ENCODE results near the gene FAM117B.
"Not testable (repeated sequence)": the region's sequence is repeated elsewhere in the genome, so short reads cannot be mapped to it uniquely, and the experiment has no call there.

The FAM117B gene

DNA sequence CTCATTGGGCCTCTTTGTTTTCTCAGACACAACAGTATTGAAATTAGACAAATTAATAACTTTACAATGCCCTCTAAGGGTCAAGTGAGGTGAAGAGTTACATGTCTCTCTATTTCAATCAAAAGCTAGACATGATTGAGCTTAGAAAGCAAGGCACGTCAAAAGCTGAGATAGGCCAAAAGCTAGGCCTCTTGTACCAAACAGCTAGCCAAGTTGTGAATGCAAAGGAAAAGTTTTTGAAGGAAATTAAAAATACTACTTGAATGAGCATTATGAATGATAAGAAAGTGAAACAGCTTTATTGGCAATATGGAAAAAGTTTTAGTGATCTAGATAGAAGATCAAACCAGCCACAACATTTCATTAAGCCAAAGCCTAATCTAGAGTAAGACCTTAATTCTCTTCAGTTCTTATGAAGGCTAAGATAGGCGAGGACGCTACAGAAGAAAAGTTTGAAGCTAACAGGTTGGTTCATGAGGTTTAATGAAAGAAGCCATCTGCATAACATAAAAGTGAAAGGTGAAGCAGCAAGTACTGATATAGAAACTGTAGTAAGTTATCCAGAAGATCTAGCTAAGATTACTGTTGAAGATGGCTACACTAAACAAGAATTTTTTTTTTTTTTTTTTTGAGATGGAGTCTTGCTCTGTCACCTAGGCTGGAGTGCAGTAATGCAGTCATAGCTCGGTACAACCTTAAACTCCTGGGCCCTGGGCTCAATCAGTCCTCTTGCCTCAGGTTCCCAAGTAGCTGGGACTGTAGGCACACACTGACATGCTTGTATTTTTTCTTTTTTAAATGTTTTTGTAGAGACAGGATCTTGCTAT is 65.5 kb downstream of the FAM117B start:
- DNase-seq (ENCODE audit: low read depth in 2 of 2), result no peak

- no peak for DNase-seq (ENCODE audit: low read depth in 2 of 2)
Observed at GRCh38 chr2:202703091-202703490, 68.3 kb downstream of the FAM117B start.

DNA sequence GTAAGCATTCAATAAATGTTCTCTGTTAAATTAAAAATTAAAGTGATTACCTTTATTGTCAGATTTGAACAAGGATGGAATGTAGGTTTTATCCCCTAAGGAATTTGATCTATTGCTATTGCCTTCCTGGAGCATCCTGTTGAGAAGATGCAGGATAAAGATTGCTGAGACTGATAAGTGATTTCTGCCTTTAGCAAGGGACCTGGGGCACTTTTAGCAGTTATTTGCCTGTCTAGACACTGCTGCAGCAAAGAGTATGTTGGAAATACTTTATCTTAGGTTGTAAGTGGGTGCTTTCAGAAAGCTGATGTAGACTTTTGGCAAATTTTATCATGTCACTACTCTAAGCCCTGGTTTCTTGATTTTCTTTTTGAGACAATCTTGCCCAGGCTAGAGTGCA is 69.5 kb downstream of the FAM117B start:
- DNase-seq (ENCODE audit: low read depth in 2 of 2), result no peak

GRCh38 chr2:202705446-202706020 is 70.8 kb downstream of the FAM117B start:
- no peak for DNase-seq (ENCODE audit: low read depth in 2 of 2)

DNA sequence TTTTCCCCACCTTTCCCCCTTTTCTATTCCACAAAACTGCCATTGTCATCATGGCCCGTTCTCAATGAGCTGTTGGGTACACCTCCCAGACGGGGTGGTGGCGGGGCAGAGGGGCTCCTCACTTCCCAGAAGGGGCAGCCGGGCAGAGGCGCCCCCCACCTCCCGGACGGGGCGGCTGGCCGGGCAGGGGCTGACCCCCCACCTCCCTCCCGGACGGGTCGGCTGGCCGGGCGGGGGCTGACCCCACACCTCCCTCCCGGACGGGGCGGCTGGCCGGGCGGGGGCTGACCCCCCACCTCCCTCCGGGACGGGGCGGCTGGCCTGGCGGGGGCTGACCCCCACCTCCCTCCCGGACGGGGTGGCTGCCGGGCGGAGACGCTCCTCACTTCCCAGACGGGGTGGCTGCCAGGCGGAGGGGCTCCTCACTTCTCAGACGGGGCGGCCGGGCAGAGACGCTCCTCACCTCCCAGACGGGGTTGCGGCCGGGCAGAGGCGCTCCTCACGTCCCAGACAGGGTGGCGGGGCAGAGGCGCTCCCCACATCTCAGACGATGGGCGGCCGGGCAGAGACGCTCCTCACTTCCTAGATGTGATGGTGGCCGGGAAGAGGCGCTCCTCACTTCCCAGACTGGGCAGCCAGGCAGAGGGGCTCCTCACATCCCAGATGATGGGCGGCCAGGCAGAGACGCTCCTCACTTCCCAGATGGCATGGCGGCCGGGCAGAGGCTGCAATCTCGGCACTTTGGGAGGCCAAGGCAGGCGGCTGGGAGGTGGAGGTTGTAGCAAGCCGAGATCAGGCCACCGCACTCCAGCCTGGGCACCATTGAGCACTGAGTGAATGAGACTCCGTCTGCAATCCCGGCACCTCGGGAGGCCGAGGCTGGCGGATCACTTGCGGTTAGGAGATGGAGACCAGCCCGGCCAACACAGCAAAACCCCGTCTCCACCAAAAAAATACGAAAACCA is 80.5 kb downstream of the FAM117B start:
- DNase-seq (ENCODE audit: low read depth in 2 of 2), result not testable (repeated sequence)

- no peak for DNase-seq (ENCODE audit: low read depth in 2 of 2)
Observed at GRCh38 chr2:202716114-202716718, 81.4 kb downstream of the FAM117B start.

DNA sequence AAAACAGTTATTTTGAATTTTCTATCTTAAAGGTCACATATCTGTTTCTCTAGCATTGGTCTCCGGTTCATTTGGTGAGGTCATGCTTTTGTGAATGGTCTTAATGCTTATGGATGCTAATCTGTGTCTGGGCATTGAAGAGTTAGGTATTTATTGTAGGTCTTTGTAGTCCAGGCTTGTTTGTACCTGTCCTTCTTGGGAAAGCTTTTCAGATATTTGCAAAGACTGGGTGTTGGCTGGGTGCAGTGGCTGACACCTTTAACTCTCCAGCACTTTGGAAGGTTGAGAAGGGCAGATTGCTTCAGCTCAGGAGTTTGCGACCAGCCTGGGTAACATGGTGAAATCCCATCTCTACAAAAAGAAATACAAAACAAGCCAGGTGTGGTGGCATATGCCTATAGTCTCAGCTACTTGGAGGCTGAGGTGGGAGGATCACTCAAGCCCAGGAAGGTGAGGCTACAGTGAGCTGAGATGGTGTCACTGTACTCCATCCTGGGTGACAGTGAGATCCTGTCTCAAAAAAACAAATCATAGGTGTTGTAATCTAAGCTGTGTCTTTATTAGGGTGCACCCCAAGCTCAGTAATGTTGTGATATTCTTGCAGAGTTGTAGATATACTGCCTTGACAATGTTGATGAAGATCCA is 82.3 kb downstream of the FAM117B start:
- no peak for DNase-seq (ENCODE audit: low read depth in 2 of 2)

DNA sequence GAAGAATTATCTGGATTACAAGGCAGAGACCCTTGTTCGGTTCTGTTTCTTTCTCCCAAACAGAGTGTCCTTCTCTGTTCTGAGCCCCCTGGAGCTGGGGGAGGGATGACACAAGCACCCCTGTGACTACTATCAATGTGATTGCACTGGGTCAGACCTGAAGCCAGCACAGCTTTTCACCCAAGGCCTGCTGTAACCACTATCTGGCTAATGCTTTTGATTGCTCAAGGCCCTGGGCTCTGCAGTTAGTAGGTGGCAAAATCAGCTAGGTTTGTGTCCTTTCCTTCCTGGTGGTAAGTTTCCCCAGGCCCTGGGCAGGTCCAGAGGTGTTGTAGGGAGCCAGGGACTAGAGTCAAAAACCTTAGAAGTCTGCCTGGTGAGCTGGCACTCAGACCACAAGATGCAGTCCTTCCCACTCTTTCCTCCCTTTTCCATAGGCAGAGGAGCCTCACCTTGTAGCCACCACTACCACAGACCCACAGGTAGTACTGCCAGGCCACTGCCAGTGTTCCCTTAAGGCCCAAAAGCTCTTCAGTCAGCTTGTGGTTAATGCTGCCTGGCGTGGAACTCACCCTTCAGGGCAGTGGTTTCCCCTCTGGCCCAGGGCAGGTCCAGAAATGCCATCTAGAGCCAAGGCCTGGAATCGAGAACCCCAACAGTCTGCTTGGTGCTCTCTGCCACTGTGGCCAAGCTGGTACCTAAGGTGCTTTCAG is 83.0 kb downstream of the FAM117B start:
- DNase-seq (ENCODE audit: low read depth in 2 of 2), result no peak

GRCh38 chr2:202718614-202719013 is 83.8 kb downstream of the FAM117B start:
- peak; percentile 2 to 6 for DNase-seq (ENCODE audit: low read depth in 2 of 2)

DNA sequence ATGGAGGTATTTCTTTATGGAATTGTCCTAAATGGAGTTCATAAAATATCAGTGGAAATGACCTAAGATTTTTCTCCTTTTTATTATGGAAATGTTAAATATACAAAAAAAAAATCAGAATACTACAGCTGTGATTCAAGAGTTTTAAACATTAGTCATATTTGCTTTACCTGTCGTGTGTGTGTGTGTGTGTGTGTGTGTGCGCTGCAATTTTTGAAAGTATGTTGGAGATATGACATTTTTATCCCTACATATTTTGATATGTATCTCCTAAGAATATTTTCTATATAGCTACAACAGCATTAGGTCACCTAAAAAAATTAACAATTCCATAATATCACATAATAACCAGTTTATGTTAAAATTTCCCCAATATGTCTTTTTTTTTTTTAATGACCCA is 85.5 kb downstream of the FAM117B start:
- DNase-seq (ENCODE audit: low read depth in 2 of 2), result no peak

- peak; percentile 5 to 6 for DNase-seq (ENCODE audit: low read depth in 2 of 2)
Observed at GRCh38 chr2:202721621-202722020, 86.9 kb downstream of the FAM117B start.

- no peak for DNase-seq (ENCODE audit: low read depth in 2 of 2)
Observed at GRCh38 chr2:202723746-202724145, 89.0 kb downstream of the FAM117B start.

GRCh38 chr2:202726070-202726469 is 91.3 kb downstream of the FAM117B start:
- no peak for DNase-seq (ENCODE audit: low read depth in 2 of 2)

- DNase-seq (ENCODE audit: low read depth in 2 of 2), result no peak
Observed at GRCh38 chr2:202736826-202737225, 102.1 kb downstream of the FAM117B start.

DNA sequence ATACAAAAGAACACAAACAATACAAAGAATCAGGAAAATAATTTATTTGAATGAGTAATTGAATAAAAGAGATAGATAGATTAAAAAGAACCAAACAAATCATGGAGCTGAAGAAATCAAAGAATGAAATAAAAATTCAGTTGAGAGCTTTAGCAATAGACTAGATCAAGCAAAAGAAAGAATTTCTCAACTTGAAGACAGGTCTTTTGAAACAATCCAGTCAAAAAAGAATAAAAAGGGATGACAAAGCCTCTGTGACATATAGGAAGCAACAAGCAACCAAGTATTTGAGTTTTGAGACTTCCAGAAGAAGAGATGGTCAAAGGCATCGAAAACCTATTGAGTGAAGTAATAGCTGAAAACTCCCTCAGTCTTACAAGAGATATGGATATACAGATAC is 108.8 kb downstream of the FAM117B start:
- DNase-seq (ENCODE audit: low read depth in 2 of 2), result no peak

GRCh38 chr2:202749477-202749876 is 114.7 kb downstream of the FAM117B start:
- DNase-seq (ENCODE audit: low read depth in 2 of 2), result no peak

- DNase-seq (ENCODE audit: low read depth in 2 of 2), result no peak
Observed at GRCh38 chr2:202750763-202751427, 116.1 kb downstream of the FAM117B start.

GRCh38 chr2:202752071-202752470 is 117.3 kb downstream of the FAM117B start:
- no peak for DNase-seq (ENCODE audit: low read depth in 2 of 2)

DNA sequence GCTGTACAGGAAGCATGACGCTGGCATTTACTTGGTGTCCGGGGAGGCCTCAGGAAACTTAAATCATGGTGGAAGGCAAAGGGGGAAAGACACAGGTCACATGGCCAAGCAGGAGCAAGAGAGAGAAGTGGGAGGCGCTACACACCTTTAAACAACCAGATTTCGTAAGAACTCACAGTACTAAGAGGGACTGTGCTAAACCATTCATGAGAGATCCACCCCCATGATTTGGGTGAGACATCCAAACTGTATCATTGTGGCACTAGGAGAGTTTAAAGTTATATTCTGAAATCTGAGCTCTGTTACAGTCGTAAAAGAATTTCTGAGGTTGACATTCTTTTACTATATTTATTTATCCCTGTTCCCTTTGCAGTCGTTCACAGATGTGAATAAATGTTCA is 120.2 kb downstream of the FAM117B start:
- no peak for DNase-seq (ENCODE audit: low read depth in 2 of 2)

GRCh38 chr2:202756598-202756997 is 121.8 kb downstream of the FAM117B start:
- DNase-seq (ENCODE audit: low read depth in 2 of 2), result no peak
